NCI-H82 (cell line): Measurements from ENCODE around the gene KCTD8.

Source experiments
- DNase-seq: peaks from one replicate; lab custom pipeline; 2025; lab: John Stamatoyannopoulos, UW

The KCTD8 gene

GRCh38 chr4:44162538-44163270, 285.9 kb downstream of the KCTD8 start:
- no peak for DNase-seq

DNA sequence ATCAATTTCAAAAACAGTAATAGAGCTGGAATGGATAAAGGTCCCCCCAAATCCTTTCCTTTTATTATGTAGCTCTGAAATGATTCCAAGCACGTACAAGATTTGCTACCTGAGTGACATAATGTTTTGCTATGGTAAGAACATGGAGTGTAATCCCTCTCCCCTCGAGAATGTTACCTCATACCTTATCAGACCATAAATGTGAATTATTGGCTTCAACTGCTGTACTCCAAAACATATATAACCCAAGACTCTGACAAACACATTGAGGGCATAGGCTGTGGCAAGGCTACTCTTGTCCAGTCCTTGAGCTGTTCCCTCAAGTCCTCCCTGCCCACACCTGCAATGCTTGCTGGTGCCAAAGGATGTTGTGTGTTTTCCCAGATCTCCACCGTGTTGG, 286.9 kb downstream of the KCTD8 start:
- no peak for DNase-seq

DNA sequence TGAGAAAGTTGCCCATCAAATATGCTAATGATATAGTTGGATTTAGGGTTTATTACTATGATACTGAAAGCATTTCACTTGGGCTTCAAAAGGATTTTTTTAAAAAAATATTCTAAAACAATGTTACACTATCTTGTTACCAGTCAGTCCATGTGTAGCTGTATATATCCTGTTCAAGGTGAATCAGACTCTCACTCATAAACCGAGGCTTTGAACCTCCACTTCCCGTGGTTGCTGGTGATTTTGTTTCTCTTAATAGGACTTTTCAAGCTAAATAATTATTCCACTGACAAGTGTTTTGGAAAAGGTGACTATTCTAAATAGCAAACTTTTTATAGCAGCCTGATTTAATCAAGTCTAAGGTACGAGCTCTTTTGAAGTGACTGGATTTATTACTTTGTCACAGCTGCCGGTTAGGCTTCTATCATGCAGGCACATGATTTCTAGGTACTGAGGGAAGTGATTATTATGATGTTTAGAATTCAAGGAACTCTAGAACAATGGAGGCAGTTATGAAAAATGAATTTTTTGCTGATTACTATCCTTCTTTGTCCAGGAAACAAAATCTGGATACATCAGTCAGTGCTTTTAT, 287.7 kb downstream of the KCTD8 start:
- DNase-seq: no peak

DNA sequence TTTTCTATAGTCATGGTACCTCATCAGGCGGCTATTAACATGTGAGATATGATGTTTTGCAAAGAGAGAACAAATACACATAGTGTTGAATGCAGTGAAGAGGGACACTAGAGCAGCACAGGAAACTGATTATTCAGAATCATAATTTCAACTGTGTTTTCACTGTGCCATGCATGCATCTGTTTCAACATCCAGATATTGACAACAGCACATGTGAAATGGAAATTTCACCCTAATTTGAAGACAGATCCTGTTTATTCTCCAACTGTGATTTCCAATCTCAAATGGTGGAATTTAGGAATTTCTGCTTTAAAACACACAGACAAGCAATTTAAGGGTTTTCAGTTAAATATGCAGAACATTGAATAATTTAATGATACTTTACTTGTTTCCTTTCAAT, 288.6 kb downstream of the KCTD8 start:
- no peak for DNase-seq

DNA sequence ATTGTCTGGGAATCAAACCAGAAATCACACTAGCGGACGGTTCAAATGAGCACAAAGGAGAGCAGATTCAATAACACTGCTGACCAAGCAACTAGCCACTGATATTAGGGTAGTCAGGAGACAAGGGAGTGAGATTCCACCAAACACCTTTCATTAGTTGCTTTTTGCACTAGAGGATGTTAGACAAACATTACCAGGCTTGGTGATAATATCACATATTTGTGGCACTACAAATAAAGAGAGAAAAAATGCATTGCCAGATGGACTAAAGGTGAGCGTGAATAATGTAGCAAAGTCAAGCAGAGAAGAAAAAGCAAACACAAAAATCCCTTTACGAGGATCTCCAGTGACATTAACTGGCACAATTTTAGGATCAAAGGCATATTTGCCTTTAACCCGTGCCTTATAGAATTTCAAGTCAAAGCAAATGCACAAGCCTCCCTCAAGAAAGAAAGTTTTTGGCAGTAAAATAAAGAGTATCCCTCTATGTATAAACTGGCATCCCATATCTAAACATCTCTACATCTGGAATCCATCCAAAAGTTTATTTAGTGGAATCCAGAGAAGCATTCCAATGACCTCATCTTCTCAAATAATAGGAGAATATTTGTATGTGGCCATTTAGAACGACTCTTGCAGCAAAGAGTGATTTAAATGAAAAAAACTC, 290.9 kb downstream of the KCTD8 start:
- DNase-seq: no peak

DNA sequence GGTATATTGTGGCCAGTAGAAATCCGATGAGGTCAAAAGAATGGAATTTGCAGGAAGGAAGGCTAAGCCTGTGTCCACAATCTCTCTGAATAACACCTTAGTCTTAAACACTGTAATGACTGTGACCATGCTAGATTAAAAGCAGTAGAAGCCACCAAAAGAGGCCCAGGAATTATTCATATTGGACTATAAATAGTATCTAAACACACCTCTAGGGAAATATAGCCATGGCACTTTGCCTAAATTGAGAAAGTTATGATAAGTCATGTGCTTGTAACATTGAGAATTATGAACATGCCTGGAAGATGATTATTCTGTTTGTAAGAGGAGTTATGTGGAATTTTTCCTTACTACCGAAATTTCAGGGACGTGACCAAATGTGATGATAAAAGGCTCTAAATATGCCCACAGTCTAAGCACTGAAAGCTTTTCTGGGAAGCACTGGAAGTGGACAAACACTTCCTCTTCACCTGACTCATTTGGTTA, 298.5 kb downstream of the KCTD8 start:
- DNase-seq: no peak

DNA sequence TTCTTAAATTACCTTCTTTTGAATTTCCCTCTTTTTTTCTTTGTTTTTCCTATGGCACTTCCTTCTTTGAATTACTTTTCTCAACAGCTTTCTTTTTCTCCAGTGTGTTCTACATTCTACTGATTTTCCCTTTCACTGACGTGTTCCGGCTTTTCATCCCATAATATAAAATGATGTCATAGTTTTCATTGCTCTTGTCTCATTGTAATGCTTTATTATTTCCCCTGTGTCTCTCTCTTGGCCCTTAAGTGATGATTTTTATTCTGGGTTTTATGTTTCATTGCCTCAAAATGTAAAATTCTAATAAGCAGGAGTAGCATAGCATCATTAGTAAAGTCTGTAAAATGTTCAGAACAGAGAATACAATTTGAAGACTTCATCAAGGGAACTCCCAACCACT, 299.3 kb downstream of the KCTD8 start:
- DNase-seq: no peak

- DNase-seq: no peak
Observed at GRCh38 chr4:44147571-44148075, 301.0 kb downstream of the KCTD8 start.

DNA sequence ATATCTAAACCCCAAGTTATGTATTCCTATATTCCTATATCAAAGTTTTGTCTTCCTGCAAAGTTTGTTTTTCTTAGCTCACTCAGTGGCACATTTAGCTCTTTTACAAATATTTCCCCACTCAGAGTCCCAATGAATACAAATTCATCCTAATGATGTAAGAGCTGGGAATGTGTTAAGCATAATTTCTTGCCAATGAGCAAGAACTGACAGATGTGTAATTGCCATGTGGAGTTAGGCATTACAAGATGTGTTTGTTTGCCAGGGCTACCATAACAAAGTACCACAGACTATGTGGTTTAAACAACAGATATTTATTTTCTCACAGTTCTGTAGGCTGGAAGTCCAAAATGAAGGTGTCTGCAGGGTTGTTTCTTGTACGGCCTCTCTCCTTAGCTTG, 302.1 kb downstream of the KCTD8 start:
- no peak for DNase-seq

DNA sequence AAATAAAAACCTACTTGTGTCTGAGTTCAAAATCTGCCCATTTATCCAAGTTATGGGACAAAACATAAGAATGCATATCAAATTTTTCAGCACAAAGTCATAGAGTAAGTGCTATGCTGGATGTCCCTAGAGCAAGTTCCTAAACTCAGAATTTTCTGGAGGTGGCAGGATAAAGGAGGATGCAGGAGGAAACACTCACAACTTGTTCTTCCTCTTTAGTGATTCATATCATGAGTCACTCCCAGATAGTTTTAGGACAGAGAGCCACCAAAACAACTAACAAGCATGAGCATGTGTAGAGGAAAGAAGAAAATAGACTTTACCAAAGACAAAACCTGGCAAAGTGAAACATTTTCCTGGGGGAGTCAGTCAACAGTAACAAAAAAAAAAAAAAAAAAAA, 302.7 kb downstream of the KCTD8 start:
- no peak for DNase-seq

DNA sequence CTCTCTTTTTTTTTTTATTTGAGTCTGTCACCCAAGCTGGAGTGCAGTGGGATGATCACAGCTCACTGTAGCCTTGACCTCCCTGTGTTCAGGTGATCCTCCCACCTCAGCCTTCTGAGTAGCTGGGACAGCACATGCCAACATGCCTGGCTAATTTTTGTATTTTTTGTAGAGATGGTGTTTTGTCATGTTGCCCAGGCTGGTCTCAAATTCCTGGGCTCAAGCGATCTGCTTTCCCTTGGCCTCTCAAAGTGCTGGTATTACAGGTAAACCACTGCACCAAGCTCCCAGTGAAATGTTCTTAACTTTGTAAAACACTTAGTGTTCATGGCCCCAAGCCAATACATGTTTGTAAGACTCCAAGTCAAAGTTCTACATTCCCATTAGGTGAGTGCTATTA, 316.1 kb downstream of the KCTD8 start:
- no peak for DNase-seq
